NB4 (cell line): ENCODE results near the gene EBF3.

Source experiments
- DNase-seq: peaks from one replicate; pipeline ENCODE4 v3.0.0; 2010; ENCODE audit warnings: low read depth
- H3K4me3 ChIP-seq: one replicate; pipeline ENCODE4 v1.5.1; 2011; ENCODE audit warnings: mild to moderate bottlenecking, low read depth, low read length, moderate library complexity
- MYC ChIP-seq: IDR thresholded peaks from 2 replicates; pipeline ENCODE4 v1.6.1; 2011; ENCODE audit warnings: low read depth, low read length
- POLR2A ChIP-seq: IDR thresholded peaks from 2 replicates; pipeline ENCODE4 v1.6.1; 2011; ENCODE audit warnings: mild to moderate bottlenecking; ENCODE audit not compliant: insufficient read length; ENCODE audit errors: extremely low read depth
- TF ChIP-seq, protein P1 (sequence below): IDR thresholded peaks from 2 replicates; pipeline ENCODE4 v1.6.1; 2011; ENCODE audit warnings: low read depth, low read length
- TF ChIP-seq, protein P2 (sequence below): IDR thresholded peaks from one replicate; pipeline ENCODE4 v1.5.1; 2012; ENCODE audit warnings: low read depth, low read length

EBF3 gene

GRCh38 chr10:129848696-129849451 lies 115.2 kb downstream of the EBF3 start:
- TF ChIP-seq, protein P1, sequence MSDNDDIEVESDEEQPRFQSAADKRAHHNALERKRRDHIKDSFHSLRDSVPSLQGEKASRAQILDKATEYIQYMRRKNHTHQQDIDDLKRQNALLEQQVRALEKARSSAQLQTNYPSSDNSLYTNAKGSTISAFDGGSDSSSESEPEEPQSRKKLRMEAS, result no peak
- TF ChIP-seq, protein P2, sequence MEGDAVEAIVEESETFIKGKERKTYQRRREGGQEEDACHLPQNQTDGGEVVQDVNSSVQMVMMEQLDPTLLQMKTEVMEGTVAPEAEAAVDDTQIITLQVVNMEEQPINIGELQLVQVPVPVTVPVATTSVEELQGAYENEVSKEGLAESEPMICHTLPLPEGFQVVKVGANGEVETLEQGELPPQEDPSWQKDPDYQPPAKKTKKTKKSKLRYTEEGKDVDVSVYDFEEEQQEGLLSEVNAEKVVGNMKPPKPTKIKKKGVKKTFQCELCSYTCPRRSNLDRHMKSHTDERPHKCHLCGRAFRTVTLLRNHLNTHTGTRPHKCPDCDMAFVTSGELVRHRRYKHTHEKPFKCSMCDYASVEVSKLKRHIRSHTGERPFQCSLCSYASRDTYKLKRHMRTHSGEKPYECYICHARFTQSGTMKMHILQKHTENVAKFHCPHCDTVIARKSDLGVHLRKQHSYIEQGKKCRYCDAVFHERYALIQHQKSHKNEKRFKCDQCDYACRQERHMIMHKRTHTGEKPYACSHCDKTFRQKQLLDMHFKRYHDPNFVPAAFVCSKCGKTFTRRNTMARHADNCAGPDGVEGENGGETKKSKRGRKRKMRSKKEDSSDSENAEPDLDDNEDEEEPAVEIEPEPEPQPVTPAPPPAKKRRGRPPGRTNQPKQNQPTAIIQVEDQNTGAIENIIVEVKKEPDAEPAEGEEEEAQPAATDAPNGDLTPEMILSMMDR, result no peak
- no peak for TF ChIP-seq POLR2A
- no peak for TF ChIP-seq MYC
- DNase-seq, result no peak
- H3K4me3 ChIP-seq, result no peak overlapping the region

DNA sequence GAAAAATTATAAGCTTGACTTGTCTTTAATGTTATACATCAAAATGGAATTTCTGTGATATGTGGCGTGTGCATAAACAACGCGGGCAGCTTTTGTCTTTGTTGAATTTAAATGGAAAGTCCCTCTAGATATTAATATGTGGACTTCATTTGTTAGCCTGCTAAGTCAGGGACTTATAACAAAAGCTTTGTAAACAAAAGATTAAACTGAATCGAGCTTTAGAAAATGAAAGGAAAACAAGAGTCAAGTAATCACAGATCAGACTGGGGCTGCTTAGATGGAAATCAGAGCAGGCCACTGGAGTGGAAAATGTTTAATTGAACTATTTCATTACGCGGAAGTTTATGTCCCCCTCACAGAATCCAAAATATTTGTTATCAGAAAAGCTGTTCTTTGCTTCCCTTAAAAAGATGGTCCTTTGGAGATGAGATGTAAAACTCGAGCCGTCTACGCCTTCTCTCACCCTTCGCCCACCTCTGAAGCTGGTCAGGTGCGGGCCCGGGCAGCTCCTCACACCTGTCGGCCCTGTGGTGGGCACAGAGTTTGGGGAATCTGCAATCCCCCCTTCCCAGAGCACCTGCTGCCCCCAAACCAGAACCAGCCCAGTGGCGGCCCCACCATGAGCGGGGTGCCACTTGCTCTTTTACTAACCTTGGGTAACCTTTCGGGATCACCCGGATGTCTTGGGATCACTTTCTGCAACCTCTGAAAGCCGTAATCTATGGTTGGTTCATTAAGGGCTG lies 116.2 kb downstream of the EBF3 start:
- no peak for TF ChIP-seq MYC
- TF ChIP-seq, protein P2, result no peak
- TF ChIP-seq POLR2A, result no peak
- TF ChIP-seq, protein P1, result no peak
- no peak for DNase-seq
- H3K4me3 ChIP-seq, result no peak overlapping the region

DNA sequence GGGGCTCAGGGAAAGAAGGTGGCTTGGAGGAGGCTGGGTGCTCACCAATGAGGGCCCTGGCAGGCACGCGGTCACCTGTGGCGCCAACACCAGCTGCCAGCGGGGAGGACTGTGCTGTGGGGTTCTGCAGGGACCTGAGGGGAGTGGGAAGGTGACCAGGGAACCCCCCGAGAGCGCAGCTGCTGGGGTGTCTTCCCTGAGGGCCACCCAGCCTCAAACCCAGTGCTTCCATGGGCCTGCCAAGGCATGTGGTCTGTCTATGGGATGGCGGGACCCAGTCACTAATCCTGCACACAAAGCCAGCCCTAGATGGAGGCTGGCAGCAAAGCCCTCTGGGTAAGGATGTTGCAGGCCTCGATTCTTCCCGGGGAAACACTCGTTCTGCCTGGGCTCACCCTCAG lies 117.1 kb downstream of the EBF3 start:
- no peak overlapping the region for H3K4me3 ChIP-seq
- TF ChIP-seq MYC (no peak), POLR2A (no peak)
- TF ChIP-seq, protein P2, result no peak
- TF ChIP-seq, protein P1, result no peak
- no peak for DNase-seq

GRCh38 chr10:129845111-129845753 lies 118.8 kb downstream of the EBF3 start:
- H3K4me3 ChIP-seq, result no peak overlapping the region
- no peak for DNase-seq
- TF ChIP-seq, protein P1, result no peak
- TF ChIP-seq, protein P2, result no peak
- TF ChIP-seq MYC, result no peak
- TF ChIP-seq POLR2A, result no peak

DNA sequence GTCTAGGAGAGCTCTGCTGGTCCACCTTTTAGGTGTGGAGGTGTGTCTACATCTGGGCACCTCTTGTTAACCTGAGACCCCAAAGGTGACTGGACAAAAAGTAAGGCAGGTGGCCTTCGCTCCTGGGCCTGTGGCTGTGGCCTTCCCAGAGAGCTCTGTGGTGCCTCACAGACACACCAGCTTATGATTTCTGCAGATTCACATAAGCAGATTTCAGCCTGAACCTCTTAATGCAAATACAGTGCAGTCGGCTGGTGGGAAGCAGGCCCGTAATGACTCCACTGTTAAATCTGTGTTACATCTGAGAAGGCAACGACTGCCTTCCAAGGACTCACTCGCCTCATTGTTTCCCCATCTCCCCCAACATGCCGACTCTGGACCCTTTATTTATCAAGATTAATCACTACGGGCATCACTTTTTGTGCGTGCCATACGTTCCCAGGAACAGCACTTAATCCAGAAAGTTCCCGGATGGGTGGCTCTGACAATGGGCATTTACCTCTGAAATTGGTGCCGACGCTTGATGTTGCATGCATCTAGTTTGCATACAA lies 119.8 kb downstream of the EBF3 start:
- TF ChIP-seq MYC (no peak), POLR2A (no peak)
- TF ChIP-seq, protein P1, result no peak
- TF ChIP-seq, protein P2, result no peak
- no peak overlapping the region for H3K4me3 ChIP-seq
- DNase-seq, result no peak
